Hypothalamus (tissue), 51 donors: ENCODE data around the gene PCYT2.
"Not testable (repeated sequence)": the region's sequence is repeated elsewhere in the genome, so short reads cannot be mapped to it uniquely, and the experiment has no call there.

Source experiments
- DNase-seq, 51 donors: peaks; one replicate each; lab custom pipeline; 2025; lab: John Stamatoyannopoulos, UW

PCYT2 gene

GRCh38 chr17:81928544-81929252 is 17.5 kb upstream of the PCYT2 start:
- peak in 1 of 51 donors; percentile 32 for DNase-seq

DNA sequence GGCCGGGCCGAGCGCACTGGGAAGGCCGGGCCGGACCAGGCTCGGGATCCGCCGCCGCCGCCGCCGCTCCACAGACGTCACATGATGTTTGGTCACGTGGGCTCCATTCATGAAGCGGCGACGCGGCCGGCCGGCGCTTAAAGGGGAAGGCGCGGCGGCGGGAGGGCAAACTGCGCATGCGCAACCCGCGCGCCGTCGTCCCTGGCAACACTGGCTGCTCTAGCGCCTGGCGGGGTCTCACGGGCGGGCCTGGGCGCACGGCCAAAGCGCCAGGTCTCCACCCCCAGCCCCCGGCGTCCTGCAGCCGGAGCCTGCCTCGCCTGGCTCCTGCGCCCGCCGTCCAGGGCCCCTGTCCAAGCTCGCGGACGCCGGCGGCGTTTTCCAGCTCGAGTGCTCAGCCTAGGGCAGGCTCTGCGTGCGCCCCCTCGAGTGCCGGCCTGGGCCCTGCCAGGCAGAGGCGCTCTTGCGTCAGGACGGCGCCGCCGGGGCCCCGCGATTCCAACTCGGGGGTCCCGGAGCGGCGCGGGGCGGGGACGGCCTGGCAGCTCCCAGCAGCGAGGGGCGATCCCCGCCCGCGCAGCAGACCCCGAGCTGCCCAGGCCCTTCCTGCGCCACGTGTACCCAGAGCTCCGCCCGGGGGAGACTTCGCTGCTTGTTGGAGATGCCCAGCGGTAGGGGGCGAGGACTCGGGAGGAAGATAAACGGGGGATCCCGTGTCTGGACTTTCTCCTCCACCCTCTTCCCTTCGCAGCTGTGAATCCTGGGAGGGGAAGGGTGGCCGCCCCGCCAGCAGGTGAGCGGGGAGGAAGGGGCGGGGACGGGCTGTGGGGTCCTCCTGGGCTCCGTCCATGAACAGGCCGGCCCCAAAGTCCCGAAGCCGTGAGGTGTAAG is 16.7 kb upstream of the PCYT2 start, which contains the start of gene MAFG:
TSS of gene MAFG (minus strand) at position 83 of the 891 bp plus-strand sequence. CDS start 4,550 bp downstream, outside the sequence.
- DNase-seq, result peak; percentile 27 to 93 (median 85)

- peak in 1 of 51 donors; percentile 50 for DNase-seq
Measured at GRCh38 chr17:81927152-81927652, 16.0 kb upstream of the PCYT2 start.

DNA sequence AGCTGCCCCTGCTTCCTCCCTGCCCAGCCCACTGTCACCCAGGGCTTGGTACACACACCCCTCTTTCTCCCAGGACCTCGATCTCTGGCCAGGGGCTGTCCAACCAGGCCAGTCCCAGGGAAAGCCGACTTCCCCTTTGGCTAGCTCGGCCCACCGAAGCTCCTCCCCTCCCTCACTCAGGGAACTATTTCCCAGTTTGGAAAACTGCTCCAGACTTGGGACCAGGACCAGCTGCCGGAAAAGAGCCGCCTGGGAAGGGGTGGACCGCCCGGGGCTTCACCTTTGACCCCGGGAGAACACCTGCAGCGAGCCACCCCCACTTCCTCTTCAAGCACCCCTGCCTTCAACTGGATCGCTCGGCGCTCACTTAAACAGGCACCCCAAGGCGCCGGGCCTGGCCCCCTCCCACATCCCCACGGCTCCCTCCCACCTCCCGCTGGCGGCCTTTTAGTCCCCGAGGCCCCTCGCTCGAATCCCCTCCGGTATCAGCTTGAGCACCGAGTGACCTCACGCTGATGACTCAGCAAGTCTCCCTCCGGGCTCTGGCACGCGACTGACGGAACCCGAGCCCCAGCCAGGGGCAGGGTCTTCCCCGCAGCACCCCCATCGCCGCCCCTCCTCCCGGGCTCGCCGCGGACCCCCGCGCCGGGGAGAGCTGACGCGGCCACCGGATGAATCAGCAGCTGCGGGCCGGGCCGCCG is 15.4 kb upstream of the PCYT2 start:
- peak in 33 of 51 donors; percentile 15 to 60 (median 41) for DNase-seq

DNA sequence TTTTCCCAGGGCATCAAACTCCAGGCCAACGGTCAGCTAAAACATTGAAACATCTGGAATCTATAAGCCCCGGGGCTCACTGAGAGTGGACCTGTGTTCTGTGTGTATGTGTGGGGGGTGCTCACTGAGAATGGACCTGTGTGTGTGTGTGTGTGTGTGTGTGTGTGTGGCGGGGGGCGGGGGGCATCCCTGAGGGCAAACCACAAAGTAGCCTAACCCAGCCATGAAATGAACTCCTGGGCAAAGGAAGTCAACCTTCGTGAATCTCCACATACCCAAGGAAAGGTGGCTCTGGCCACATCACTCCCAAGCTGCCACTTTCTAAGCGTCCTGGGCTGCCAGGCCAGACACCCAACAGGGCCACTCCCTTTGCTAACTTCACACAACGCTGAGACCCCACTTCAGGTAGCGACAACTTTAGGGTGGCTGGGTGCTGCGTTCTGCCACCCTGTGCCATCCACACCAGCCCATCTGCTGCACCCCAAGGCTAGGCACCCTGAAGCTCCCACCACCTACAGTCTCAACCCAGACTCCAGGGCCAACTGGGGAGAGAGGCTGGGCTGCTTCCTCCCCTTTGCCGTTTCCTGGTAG is 14.8 kb upstream of the PCYT2 start:
- DNase-seq, result no peak

DNA sequence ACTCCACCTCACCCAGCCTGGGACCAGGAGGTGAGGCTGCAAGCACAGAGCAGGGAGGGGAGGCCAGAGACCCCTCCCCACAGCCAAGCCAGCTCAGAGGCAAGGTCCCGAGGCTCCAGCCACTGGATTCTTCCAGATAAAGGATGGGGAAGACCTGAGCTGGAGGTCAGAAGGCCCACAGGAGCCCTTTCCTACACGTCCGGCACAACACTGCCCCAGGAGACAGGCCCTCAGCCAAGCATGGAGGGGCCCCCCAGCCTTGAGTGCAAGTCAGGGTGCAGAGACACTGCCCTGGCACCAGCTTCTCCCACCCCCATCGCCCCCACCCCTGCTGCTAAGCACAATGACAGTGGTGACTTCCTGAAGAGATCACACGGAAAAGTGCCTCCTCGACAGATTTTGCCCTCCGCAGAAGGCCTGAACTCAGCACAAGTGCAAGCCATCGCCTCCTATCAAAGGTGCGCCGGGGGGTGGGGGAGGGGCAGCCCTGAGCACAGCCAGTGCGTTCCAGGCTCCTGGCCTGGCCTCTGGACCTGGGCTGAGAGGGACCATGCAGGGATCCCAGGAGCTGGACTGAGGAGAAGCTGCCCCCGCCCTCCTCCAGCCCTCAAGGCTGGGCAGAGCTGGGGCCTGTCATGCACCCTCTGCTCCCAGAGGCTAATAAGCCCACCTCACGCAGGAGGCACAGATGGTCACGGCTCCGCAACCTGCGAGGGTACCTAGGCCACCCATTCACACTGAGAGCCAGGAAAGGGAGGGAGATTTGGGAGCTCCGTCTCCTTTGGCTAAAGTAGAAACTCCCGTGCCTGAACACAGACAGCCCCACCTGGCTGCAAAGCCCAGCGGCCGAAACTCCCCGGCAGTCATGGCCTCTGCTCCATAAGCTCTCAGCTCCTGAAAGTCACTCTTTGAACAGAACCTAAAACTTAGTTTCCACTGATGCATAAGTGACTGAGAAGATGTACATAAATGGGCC is 13.6 kb upstream of the PCYT2 start:
- DNase-seq, result no peak

DNA sequence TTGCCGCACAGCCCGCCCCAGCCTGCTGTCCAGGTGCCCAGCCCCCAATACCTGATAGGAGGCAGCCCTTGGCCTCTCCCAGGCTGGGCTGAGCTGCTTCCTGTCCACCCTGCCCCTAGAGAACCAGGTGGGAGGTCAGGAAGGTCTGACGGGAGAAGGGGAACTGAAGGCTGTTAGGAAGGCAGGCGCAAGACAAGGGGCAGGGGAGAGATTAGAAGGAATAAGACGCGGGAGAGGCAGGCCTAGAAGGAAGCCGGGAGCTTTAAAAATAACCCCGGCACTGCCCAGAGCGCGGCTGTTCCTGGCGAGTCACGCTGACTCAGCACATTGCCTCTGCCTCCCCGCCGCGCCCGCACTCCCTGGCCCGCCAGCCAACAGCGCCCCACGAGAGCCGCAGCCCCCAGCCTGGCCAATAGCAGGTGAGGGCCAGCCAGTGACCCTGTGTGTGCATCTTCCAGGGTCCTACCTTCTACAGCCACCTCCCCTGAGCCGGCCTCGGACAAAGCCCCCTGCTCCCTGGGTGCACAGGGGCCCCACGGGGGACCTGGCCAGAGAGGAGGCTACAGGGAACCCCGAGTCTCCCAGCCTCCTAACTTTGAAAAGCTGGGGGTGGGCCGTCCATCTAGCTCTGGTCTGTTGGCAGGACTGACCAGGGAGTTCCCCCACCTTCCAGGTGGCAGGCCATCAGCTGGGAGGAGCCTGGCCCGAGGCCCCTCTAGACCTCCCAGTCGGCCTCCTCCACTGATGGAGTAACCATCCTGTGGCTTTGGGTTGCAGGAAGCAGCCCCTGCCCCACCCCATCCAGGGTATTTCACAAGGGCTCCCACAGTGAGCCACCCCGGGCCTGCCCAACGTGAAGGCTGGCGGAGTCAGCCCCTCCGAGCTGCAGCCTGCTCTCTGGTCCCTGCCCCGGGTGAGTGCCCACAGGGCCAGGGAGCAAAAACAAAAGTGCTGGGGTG is 12.4 kb upstream of the PCYT2 start:
- peak in 34 of 51 donors; percentile 7 to 66 (median 40) for DNase-seq

DNA sequence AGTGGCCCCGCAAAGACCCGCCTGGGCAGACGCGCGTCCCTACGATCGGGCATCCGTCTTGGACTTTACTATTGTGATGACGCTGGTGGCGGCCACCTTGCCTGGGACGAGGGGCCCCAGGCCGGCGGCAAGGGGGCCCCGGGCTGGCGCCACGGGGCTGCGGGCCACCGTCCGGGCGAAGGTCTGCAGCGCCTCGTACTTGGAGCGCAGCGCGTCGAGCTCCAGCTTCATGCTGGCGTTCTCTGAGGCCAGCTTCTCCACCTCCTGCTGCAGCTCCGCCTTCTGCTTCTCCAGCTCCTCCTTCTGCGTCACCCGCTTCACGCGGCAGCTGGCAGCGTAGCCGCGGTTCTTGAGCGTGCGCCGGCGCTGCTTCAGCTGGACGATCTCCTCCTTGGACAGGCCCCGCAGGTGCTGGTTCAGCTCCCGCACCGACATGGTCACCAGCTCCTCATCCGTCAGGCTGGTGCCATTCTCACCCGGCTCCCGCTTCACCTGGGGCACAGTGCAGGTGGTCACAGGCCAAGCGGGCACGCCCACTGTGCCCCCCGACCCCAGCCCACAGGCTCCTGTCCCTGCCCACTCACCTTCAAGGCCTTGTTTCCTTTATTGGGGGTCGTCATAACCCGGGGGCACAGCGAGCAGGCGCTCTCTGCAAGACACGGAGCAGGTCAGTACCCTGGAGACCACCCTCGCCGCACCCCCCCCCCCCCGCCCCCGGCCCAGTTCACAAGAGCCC is 11.5 kb upstream of the PCYT2 start:
- no peak for DNase-seq

DNA sequence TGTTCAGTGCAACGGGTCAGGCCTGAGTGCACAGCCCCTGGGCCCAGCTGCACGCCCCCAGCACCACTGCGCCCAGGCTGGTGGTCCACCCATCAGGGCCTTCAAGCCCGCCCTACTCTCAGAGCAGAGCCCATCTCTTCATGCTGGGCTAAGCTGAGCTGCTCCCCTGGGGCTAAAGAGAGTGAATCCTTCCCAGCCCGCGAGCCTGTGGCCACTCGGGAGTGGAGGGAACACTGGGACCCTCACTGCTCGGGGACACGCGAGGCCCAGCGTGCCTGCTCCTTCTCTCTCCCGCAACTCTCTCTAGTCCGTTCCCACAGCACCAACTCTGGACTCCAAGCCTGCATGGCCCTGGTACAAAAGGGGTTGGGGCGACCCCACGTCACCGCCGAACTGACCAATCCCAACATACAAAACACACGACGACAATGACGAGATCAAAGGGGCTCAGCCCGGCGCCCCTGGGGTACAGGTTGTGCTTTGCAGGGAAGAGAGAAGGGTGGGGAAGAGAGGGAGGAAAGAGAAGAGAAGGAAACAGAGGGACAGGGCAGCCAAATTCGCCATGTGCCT is 10.9 kb upstream of the PCYT2 start:
- no peak for DNase-seq

DNA sequence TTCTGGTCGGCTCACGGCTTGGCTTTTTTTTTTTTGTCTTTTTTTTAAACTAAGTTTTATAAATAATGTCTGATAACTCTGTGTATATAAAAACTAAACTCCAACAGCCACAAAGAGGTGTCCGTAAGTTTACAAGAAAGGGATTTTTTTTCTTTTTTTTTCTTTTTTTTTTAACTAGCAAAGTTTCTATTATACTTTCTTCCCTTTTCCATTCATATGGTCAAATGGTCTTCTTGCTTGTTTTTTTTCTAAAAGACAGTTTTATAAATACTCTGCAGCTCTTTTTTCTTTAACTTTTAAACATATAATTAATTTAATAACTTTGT is 10.3 kb upstream of the PCYT2 start:
- no peak for DNase-seq

- peak in 3 of 51 donors; percentile 15 to 22 (median 17) for DNase-seq
Measured at GRCh38 chr17:81920612-81921536, 9.7 kb upstream of the PCYT2 start.

GRCh38 chr17:81918832-81919545 is 7.8 kb upstream of the PCYT2 start:
- DNase-seq, result no peak

DNA sequence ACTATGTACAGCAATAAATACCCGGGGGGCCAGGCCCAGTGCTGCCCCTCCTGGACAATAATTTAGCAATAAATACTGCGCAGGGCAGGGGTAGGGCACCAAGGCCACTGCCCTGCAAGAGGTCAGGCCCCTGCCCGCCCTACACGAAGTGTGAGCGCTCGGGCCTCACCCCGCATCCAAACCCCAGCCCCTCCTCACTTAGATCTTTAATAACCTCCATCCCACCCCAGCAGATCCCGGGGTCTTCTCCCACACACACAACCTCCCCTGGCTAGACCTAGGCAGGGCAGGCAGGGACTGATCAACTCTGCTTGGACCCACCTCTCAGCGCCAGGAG is 7.1 kb upstream of the PCYT2 start:
- not testable (repeated sequence) for DNase-seq

- peak in 50 of 51 donors; percentile 28 to 90 (median 72) for DNase-seq
Measured at GRCh38 chr17:81917565-81918332, 6.5 kb upstream of the PCYT2 start, which contains the start of gene SIRT7. Gene SIRT7 (minus strand): TSS chr17:81918176. CDS start chr17:81918131, 45 bp downstream.
